GM12872 (cell line): ENCODE results near the gene ALG8.

Experiments
- TF ChIP-seq, protein P1 (sequence below): IDR thresholded peaks from 3 replicates; pipeline ENCODE4 v1.5.1; 2011; ENCODE audit warnings: low read depth, mild to moderate bottlenecking, low read length, moderate library complexity; ENCODE audit not compliant: insufficient read depth

ALG8 gene

DNA sequence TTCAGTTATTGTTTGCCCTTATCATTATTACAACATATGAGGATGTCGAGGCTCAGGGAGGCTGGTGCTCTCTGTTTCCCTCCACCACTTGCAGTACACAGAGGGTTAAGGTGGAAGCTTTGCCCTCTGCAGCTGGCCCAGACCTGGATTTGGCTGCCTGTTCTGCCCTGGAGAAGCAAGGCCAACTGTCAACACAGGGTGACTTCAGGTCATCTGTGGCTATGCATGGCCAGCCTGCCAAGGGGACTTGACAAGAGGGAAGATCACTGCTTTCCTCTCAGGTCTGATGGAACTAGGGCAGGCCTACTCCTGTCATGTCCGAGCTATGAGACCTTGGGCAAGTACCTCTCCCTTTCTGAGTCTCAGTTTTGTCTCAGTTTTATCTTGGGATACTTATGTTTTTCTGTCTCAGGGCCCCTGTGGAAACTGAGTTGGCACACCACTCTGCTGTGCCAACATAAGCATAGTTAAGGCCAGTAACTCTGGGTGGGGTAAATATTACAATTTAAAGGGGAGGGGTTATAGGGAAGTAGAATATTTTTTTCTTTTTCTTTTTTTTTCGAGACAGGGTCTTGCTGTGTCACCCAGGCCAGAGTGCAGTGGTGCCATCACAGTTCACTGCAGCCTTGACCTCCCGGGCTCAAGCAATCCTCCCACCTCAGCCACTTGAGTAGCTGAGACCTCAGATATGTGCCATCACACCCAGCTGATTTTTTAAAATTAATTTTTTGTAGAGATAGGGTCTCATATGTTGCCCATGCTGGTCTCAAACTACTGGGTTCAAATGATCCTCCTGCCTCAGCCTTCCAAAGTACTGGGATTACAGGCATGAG, 78.1 kb downstream of the ALG8 start:
- TF ChIP-seq, protein P1, sequence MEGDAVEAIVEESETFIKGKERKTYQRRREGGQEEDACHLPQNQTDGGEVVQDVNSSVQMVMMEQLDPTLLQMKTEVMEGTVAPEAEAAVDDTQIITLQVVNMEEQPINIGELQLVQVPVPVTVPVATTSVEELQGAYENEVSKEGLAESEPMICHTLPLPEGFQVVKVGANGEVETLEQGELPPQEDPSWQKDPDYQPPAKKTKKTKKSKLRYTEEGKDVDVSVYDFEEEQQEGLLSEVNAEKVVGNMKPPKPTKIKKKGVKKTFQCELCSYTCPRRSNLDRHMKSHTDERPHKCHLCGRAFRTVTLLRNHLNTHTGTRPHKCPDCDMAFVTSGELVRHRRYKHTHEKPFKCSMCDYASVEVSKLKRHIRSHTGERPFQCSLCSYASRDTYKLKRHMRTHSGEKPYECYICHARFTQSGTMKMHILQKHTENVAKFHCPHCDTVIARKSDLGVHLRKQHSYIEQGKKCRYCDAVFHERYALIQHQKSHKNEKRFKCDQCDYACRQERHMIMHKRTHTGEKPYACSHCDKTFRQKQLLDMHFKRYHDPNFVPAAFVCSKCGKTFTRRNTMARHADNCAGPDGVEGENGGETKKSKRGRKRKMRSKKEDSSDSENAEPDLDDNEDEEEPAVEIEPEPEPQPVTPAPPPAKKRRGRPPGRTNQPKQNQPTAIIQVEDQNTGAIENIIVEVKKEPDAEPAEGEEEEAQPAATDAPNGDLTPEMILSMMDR = no peak

DNA sequence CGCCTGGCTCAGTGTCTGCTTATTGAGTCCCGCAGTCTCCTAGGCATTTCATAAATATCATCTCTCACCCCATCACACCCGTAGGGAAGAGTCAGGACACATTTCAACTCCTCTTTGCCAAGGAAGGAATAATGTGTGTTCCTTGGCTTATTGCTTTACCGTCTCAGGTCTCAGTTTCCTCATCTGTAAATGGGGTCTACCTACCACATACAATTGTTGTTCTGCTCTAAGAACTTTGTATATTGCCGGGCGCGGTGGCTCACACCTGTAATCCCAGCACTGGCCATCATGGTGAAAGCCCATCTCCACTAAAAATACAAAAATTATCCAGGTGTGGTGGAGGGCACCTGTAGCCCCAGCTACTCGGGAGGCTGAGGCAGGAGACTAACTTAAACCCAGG, 78.9 kb downstream of the ALG8 start:
- TF ChIP-seq, protein P1 = no peak

DNA sequence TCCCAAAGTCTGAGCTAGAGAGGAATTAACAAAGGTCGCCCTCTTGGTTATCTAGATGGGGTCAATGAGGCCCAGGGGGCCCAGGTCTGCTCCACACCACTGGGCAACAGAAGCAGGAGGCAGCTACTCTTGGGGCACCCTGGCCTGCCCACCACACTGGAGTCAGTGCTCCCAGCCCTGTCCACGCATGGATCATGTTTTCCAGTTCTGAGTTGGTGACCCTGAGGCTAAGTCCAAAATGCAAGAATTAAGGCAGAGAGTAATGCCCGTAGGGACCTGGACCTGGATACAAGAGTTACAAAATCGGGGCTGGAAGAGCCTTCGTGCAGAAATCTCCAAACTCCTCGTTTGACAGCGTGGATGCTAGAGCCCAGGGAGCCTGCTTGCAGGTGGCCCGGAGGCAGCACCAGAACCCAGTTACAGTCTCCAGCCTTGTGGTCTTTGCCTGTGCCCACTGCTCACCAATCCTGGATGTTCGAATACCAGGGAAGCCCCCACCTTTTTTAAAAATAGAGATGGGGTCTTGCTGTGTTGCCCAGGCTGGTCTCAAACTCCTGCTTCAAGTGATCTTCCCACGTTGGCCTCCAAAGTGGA, 81.9 kb downstream of the ALG8 start:
- TF ChIP-seq, protein P1 = no peak

DNA sequence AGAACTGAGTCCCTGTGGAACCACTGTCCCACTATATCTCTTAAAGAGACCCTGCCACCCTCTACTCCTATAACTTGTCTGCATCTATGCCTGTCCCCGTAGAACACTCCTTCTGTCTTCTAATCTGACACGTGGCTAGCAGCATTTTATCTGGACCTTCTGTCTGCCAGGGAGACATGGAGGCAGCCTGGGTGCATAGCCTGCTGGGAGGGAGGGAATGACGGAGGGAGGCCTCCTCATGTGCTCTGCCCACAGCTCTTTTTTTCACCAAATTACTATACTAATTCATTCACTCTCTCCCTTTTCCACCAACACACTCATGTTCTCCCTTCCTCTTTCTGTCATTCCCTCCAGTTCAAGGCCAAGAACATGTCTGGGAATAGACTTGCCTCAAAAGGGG, 83.3 kb downstream of the ALG8 start:
- TF ChIP-seq, protein P1 = no peak

DNA sequence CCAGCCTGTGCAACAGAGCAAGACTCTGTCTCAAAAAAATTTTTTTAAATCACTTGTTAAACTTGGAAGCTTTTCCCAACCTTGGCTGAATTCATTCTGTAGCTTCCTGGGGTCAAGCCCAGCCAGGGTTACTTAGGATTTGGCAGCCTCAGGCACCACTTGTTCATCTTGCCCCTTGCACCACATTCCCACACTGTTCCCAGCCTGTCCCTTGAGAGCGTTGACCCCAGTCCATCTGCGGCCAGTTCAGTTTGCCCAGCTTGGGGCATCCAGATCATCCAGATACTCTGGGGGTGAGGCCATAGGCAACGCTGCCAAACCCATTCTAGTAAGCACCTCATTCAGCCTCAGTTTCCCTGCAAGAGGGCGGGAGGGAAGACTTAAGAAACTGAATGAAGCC, 84.5 kb downstream of the ALG8 start:
- TF ChIP-seq, protein P1 = no peak

DNA sequence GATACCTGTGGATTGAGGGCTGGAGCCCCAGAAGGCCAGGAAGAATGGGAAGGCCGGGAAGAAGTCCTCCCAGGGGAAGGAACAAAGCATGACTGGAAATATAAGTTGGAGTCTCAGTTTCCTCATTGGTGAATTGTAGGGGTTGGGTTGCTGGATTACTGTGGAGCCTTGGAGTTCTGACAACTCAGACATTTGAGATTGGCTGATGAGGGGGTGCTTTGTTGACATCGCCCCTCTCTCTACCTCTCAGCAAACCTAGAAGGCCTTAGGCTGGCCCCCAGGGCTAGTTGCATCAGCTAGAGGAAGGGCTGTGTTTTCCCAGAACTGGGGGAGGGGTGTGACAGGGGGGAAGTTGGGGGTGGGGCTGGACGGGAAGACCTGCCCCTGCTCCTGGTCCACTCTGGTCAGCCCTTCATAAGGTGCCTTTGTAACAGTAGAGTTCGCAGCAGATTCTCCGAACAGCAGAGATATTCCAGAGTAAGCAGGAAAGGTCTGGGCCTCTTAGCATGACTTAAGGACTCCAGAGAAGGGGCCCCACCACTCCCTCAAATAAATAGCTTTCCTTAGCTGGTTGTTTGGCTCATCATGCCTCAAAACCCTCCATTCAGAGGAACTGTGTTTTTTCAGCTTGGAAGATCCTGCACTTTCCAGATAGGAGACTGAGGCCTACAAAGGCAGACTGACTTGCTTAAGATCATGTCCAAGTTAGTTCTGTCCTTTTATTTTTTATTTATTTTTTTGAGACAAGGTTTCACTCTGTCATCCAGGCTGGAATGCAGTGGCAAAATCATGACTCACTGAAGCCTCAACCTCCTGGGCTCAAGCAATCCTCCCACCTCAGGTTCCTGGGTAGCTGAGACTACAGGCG, 88.2 kb downstream of the ALG8 start:
- TF ChIP-seq, protein P1 = no peak
